DMS114 treated with DMSO at 0.1 percent for 48 hours (cell line): ENCODE data around the gene AKR1A1.
A peak's percentile ranks its signal among the peaks of the same experiment; 100 is the strongest.
"Not testable (repeated sequence)": the region's sequence is repeated elsewhere in the genome, so short reads cannot be mapped to it uniquely, and the experiment has no call there.

ENCODE experiments used
- DNase-seq: peaks from one replicate; lab custom pipeline; 2025; ENCODE audit not compliant: unreplicated experiment; lab: John Stamatoyannopoulos, UW

AKR1A1 gene

DNA sequence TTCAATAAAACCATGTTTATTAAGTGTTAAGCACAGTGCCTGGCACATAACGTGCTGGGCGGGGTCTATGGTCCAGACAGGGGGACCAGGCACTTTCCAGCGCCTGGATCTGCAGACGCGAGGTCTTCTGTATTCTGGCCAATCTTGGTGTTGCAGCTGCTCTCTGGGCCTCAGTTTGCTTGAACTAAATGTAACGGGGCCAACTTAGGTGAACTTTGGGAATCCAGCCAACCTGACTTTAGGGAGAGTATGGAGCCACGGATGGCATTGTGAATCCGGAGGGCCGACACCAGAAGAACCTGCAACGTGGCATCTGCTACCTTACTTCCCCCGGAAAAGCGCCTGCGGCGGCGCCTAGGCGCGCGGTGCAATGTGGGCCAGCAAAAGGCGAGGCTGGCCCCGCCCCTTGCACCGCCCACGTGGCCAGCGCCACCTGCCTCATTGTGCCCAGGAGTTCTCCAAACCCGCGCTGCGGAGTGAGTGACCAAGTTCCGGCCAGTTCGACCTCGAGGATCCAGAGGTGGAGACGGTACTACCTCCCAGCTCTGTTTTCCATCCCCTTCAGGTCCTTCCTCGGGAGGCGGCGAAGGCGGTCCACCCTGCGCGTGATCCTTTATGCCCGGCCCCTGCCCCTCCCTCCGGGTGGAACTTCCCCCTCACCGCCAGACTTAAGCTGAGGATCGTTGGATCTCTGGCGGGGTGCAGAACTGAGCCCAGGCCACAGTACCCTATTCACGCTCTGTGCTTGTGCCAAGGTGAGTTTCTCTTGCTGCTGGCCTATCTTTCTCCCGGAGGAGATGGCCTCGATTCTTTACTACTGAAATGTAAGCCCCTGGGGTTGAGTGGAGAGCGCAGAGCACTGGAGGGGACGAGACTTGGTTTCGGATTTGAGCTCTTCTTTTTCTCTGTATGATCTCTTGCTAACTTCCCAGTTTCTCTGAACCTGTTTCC is at the start of gene AKR1A1:
Gene AKR1A1, plus strand, starts transcription at position 426 of the 951 bp plus-strand sequence. CDS start 10,969 bp downstream, outside the sequence.
- peak; percentile 89 for DNase-seq

DNA sequence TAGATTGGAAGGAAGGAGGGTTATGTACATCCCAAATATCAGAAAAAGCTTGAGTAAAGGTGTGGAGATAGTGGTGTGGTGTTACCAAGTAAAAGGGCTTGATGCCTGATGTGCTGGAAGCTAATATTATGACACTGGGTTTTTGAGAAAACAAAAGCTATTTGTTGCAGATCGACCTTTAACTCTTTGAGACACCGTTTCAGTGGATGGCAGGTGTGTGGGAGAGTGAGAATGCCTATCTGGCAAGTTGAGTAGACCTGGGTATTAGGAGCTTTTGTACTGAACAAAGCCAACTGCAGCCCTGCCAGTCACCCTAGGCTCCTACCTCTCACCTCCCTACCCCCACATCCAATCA is 49.1 kb upstream of the AKR1A1 start:
- no peak for DNase-seq

DNA sequence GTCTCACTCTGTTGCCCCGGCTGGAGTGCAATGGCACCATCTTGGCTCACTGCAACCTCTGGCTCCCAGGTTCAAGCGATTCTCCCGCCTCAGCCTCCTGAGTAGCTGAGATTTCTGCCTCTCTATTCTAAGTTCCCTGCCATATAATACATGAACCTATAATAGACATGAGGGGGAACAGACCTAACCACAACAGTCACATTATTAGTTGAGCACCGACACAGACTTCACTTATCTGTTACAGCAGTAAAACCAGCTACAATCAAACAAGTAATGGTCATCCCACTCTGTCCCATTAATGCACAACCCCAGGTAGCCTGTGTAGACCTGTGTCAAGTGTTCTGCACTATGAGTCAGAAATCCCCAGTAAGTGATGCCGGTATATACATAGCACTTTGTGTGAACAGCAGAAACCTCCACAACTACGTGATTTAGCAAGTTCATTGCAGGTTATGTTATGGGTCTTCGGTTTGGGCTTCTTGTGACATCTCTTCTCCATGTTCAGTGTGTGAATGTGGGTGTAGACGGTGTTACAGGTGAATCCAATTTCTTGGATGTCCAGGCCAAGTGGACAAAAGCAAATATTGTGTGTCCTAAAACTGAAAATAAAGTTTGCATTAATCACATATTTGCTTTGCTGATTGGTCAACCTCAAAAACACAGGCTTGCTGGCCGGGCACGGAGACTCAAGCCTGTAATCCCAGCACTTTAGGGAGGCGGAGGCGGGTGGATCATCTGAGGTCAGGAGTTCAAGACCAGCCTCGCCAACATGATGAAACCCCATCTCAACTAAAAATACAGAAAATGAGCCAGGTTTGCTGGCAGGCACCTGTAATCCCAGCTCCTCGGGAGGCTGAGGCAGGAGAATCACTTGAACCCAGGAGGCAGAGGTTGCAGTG is 46.9 kb upstream of the AKR1A1 start:
- DNase-seq: no peak

DNA sequence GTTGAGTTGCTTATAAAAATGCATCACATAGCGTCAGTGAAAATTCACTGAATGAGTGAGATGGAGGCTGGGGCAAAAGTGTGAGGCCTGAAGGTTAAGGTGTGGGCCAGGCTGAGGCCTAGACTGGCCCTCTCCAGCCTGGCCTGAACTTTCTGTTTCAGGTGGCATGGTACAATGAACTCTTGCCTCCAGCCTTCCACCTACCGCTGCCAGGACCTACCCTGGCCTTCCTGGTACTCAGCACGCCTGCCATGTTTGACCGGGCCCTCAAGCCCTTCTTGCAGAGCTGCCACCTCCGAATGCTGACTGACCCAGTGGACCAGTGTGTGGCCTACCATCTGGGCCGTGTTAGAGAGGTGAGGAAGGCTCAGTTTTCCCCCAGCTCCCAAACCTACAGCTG is 43.4 kb upstream of the AKR1A1 start:
- DNase-seq: no peak

DNA sequence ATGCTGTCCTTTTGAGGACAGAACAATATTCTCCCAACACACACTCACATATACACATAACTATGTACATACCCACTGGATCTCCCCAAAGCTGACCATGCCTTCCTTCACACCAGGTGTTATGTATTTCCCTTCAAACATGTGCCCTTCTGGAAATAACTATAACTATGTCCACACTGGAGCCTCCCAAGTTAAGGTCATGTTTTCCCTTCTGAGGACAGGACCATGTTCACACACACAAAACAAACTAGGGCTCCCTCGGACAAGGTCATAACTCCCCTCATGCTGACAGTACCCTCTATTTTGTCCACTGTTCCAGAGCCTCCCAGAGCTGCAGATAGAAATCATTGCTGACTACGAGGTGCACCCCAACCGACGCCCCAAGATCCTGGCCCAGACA is 42.7 kb upstream of the AKR1A1 start:
- no peak for DNase-seq

DNA sequence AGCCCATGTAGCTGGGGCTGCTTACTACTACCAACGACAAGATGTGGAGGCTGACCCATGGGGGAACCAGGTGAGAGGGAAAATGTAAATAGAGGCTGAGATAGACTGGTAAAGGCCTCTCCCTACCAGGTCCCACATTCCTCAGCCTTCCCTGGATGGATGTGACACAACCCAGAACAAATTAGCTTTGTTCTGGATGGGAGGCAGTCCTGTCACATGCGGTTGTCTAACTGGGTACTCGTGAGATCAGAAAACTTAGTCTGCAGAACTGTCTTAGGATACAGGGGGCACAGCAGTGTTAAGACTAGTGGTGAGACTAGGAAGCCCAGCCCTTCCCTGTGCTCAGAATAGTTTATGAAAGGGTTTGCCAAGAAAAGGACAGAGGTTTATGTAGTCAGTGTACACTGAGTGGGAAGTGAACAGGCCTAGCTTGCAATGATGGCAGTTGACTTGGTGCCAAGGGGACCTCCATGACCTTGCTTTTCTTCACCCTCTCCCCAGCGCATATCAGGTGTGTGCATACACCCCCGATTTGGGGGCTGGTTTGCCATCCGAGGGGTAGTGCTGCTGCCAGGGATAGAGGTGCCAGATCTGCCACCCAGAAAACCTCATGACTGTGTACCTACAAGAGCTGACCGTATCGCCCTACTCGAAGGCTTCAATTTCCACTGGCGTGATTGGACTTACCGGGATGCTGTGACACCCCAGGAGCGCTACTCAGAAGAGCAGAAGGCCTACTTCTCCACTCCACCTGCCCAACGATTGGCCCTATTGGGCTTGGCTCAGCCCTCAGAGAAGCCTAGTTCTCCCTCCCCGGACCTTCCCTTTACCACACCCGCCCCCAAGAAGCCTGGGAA is 42.1 kb upstream of the AKR1A1 start:
- DNase-seq: peak; percentile 43

DNA sequence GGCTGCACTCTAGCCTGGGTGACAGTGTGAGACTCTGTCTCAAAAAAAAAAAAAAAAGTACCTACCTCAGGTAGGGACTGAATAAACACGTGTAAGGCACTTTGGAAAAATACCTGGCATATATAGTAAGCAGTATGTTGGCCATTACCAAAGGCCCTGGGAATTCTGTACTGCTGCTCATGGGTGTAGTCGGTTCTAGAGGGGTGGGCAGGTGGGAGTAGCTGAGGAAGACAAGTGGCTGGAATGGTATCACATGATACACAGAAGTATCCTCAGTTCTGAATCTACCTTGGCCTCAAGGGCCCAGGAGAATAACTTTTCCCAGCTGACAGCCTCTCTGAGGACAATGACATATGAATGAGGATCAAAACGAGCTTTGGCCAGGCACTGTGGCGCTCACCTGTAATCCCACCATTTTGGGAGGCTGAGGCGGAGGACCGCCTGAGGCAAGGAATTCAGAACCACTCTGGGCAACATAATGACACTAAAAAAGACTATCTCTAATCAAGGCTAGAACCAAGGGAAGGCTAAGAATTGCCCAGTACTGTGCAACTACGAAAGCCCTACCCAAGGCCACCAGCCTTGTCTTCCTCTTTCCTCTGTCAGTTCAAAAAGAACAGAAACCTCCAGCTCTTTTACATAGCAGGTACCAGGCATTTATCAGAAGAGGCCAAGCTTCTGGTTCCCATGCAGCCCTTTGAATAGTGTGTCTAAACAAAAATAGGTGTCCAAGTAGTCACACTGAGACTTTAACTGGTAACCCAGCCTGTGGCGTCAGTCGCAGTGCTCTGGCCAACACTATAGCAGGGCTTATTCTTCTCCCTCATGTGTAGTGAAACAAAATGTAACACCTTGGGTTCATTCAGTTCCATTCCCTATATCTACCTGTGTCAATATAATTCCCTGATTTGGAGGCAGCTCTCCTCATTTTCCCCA is 40.3 kb upstream of the AKR1A1 start:
- DNase-seq: no peak

DNA sequence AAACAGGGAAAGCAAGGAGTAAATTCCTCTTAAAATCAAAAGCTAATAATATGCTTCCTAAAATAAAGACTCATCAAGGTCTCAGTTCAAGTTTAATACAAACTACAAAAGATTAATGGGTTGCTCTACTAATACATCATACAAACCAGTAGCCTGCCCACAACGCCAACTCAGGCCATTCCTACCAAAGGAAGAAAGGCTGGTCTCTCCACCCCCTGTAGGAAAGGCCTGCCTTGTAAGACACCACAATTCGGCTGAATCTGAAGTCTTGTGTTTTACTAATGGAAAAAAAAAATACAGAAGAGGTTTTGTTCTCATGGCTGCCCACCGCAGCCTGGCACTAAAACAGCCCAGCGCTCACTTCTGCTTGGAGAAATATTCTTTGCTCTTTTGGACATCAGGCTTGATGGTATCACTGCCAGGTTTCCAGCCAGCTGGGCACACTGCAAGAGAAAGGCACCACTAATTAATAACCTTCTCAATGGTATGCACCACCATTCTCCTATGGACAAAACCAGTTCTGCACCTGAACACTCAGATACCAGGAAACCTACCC is 39.6 kb upstream of the AKR1A1 start:
- no peak for DNase-seq

DNA sequence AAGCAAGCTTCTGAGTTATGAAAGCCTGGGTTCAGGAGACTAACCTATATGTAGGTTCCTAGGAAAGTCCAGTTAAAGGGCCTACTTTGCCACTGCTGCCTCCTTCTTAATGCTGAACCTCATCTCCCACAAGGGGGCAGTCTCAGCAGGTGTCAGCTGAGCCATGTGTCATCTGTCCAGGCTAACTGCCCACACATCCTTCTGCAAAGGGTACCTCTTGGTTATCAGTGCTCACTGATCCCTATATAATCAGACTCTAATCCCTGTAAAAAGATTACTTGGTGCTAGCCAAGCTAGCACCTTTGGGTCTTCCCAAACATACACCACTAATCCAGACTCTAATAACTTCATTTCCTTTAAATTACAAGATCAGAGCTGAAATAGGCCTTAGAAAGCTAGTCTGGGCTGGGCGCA is 38.0 kb upstream of the AKR1A1 start:
- peak; percentile 53 for DNase-seq

DNA sequence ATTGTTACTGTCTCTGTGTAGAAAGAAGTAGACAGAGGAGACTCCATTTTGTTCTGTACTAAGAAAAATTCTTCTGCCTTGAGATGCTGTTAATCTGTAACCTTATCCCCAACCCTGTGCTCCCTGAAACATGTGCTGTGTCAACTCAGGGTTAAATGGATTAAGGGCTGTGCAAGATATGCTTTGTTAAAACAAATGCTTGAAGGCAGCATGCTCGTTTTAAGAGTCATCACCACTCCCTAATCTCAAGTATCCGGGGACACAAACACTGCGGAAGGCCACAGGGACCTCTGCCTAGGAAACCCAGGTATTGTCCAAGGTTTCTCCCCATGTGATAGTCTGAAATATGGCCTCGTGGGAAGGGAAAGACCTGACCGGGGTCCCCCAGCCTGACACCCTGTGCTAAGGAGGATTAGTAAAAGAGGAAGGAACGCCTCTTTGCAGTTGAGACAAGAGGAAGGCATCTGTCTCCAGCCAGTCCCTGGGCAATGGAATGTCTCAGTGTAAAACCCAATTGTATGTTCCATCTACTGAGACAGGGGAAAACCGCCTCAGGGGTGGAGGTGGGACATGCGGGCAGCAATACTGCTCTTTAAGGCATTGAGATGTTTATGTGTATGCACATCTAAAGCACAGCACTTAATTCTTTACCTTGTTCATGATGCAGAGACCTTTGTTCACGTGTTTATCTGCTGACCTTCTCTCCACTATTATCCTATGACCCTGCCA is 36.9 kb upstream of the AKR1A1 start:
- not testable (repeated sequence) for DNase-seq

DNA sequence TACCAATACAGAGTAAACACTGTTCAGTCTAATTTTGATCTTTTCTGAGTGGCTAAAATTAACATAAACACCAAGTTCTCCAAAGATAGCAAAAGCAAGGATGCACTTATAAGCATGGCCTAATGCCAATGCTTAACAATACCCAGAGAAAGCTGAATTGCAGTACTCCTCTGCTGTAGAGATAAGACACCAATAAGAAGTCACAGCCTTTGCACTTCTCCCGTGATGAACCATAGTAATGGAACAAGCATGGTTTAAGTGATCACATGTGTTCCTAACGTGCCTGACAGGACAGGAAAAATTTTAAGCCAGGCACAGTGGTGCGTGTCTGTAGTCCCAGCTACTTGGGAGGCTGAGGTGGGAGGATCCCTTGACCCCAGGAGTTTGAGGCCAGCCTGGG is 34.6 kb upstream of the AKR1A1 start:
- no peak for DNase-seq

DNA sequence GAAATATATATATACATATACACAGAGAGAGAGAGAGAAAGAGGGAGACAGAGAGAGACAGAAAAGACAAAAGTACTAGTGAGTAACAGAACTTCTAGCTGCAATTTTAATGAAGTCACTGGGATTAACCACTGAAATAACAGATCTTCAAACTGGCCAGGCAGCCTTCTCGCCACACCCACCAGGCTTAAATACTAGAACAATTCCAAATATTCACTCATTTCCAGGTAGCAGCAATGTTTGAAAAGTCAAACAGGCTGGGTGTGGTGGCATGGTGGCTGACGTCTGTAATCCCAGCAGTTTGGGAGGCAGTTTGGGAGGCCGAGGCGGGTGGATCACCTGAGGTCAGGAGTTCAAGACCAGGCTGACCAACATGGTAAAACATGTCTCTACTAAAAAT is 34.2 kb upstream of the AKR1A1 start:
- DNase-seq: no peak

DNA sequence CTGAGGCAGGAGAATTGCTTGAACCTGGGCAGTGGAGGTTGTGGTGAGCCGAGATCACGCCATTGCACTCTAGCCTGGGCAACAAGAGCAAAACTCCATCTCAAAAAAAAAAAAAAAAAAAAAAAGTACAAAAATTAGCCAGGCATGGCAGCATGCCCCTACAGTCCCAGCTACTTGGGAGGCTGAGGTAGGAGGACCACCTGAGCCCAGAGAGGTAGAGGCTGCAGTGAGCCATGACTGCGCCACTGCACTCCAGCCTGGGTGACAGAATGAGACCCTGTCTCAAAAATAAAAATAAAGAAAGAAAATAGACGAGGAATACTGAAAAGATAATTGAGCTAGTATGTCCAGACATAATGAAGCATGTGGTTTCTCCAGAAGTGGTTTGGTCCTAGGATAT is 32.3 kb upstream of the AKR1A1 start:
- not testable (repeated sequence) for DNase-seq

DNA sequence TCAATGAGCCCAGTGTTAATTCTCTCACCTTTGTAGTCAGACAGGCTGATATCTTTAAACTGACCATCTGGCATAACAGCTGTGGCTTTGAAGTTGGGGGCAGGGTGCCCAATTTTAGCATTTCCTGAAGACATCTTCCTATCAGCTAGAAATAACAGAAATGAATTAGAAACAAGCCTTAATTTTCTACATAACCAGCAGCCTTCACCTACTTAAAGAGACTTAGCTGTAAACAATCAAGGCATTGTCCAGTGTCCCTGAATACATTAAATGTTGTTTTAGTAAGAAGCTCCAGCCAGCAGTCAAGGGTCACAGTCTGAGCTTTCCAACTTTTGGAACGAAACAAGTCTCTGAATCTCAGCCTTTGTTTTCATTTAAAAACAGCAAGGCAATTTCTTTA is 31.7 kb upstream of the AKR1A1 start:
- DNase-seq: no peak

DNA sequence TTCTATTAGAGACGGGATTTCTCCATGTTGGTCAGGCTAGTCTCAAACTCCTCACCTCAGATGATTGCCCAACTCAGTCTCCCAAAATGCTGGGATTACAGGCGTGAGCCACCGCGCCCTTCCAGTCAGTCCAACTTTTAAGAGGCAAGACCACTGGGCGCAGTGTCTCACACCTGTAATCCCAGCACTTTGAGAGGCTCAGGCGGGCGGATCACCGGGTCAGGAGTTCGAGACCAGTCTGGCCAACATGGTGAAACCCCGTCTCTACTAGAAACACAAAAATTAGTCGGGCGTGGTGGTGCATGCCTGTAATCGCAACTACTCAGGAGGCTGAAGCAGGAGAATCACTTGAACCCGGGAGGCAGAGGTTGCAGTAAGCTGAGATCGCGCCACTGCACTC is 30.9 kb upstream of the AKR1A1 start:
- DNase-seq: not testable (repeated sequence)

DNA sequence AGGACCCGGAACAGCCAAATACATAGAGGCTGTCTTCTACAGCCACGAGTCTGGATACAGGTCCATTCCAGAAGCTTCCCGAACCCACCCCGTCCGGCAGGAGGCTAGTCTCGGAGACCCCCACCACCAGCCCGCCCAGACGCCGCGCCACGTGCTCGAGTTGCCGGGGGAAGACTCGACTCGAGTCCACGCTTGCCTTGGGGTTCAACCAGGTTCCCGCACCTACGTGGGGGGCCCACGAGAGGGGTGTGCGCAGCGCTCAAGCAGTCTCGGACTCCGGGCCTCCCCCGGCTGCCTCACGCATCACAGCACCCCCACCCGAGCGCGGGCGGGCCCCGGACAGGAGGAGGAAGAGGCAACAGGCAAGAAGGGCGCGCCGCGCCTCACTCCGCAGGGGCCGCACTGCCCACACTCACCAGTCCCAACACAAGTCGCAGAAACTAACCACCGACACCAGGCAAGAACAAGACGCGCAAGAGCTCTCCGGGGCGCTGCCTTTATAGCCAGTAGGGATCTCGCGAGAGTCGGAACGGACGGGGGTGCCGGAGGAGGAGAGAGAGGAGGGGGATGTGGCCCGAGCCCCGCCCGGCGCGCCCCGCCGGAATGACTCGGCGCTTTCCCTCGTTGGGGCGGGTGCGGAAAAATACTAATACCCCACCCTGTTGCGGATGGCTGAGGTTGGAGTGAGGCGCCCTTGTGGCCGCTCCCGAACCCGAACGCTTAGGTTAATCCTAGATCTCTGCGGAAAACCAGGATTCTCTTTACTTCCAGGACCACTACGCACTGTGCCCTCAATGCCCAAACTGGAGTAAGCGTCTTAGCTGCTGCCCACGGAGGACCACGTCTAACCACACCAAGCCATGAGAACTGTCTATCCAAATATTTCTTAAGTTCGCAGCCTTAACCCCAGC is 29.0 kb upstream of the AKR1A1 start, which contains the start of gene PRDX1:
Gene PRDX1, minus strand, starts transcription at position 472 of the 911 bp plus-strand sequence. CDS start 2,841 bp downstream, outside the sequence.
- peak; percentile 93 for DNase-seq

DNA sequence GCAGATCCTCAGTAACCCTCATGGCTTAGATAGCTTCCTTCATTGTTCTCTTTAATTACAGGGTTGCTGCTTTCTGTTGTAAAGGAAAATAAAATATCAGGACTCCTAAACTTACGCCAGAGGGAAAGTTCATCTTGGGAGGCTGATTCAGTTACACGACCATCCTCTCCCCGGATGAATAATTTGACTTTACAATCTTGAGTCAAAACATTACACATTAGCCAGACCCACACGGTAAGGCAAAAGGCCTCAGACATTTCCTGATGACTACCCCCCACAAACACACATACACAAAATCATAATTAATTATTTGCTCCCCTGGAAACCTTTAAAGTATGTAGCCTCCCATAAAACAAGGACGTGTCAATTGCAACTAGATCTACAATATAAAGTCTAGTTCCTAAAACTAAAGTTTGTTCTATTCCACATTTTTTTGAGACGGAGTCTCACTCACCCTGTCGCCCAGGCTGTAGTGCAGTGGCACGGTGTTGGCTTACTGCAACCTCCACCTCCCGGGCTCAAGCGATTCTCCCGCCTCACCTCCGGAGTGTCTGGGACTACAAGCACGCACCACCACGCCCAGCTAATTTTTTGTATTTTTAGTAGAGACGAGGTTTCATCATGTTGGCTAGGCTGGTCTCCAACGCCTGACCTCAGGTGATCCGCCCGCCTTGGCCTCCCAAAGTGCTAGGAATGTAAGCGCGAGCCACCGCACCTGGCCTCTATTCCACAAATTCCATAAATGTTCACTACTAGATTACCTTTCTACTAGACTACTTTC is 28.1 kb upstream of the AKR1A1 start:
- DNase-seq: no peak
